ENCODE measurements around the gene GPR55. TPM values are rescaled to one million over a fixed set of nuclear protein-coding genes. Genes with fewer than 3 reads are reported as not detected.

The GPR55 gene
- total RNA-seq, 1 donor from 2014 or later: 0.03 TPM

GRCh38 chr2:230885463-230886130 lies 39.4 kb downstream of the GPR55 start:
- DNase-seq (ENCODE audit: low read depth): no peak

- DNase-seq (ENCODE audit: low read depth): no peak
These were observed 43.2 kb downstream of the GPR55 start for GRCh38 chr2:230881840-230882239.

- DNase-seq (ENCODE audit: low read depth): no peak
These were observed 45.2 kb downstream of the GPR55 start for GRCh38 chr2:230879891-230880290.

- no peak for DNase-seq (ENCODE audit: low read depth)
These were observed 45.7 kb downstream of the GPR55 start for GRCh38 chr2:230879271-230879882.

GRCh38 chr2:230878599-230879188 lies 46.3 kb downstream of the GPR55 start:
- DNase-seq (ENCODE audit: low read depth): no peak

- DNase-seq (ENCODE audit: low read depth): no peak
These were observed 47.1 kb downstream of the GPR55 start for GRCh38 chr2:230877759-230878598.

- peak; percentile 67 for DNase-seq (ENCODE audit: low read depth)
These were observed 47.8 kb downstream of the GPR55 start for GRCh38 chr2:230877116-230877758.

- no peak for DNase-seq (ENCODE audit: low read depth)
These were observed 49.4 kb downstream of the GPR55 start for GRCh38 chr2:230875347-230876315.

- DNase-seq (ENCODE audit: low read depth): no peak
These were observed 50.2 kb downstream of the GPR55 start for GRCh38 chr2:230874876-230875275.

- DNase-seq (ENCODE audit: low read depth): no peak
These were observed 50.6 kb downstream of the GPR55 start for GRCh38 chr2:230874456-230874855.

- DNase-seq (ENCODE audit: low read depth): no peak
These were observed 51.2 kb downstream of the GPR55 start for GRCh38 chr2:230873661-230874401.

GRCh38 chr2:230872968-230873660 lies 51.9 kb downstream of the GPR55 start:
- DNase-seq (ENCODE audit: low read depth): no peak

GRCh38 chr2:230872151-230872967 lies 52.7 kb downstream of the GPR55 start:
- no peak for DNase-seq (ENCODE audit: low read depth)

GRCh38 chr2:230871361-230872150 lies 53.5 kb downstream of the GPR55 start:
- peak; percentile 88 for DNase-seq (ENCODE audit: low read depth)

- DNase-seq (ENCODE audit: low read depth): peak; percentile 81
These were observed 54.3 kb downstream of the GPR55 start for GRCh38 chr2:230870544-230871360.

- DNase-seq (ENCODE audit: low read depth): no peak
These were observed 55.0 kb downstream of the GPR55 start for GRCh38 chr2:230869914-230870543.

All from myocyte (in vitro differentiated cells).